Peyer's patch (tissue), 4 donors: ENCODE measurements around the gene ELF1. TPM values are rescaled to one million over a fixed set of nuclear protein-coding genes. Genes with fewer than 3 reads are reported as not detected.
"Not testable (repeated sequence)": the region's sequence is repeated elsewhere in the genome, so short reads cannot be mapped to it uniquely, and the experiment has no call there.

ENCODE experiments used
- DNase-seq, 3 donors: peaks; one replicate each; pipeline ENCODE4 v3.0.0-alpha.2; 2017 to 2019
- H3K27ac ChIP-seq, 4 donors: fragments of 200-600 bp; sonication (generic); one replicate each; pipeline ENCODE4 v1.5.1; 2016 to 2019
- H3K27me3 ChIP-seq, 2 donors: fragments of 200-600 bp; sonication (generic); one replicate each; pipeline ENCODE4 v1.5.1; 2019
- H3K36me3 ChIP-seq, 3 donors: fragments of 200-600 bp; sonication (generic); one replicate each; pipeline ENCODE4 v1.5.1; 2016 to 2019
- H3K4me1 ChIP-seq, 4 donors: fragments of 200-600 bp; sonication (generic); one replicate each; pipeline ENCODE4 v1.5.1; 2016 to 2019
- H3K4me3 ChIP-seq, 4 donors: fragments of 200-600 bp; sonication (generic); 1 replicate in 3 of 4; 2 replicates in 1 of 4; pipeline ENCODE4 v1.5.1; 2016 to 2019; ENCODE audit warnings: mild to moderate bottlenecking in 1 of 4
- H3K9me3 ChIP-seq, 4 donors: fragments of 200-600 bp; sonication (generic); one replicate each; pipeline ENCODE4 v1.5.1; 2016 to 2019; ENCODE audit warnings: mild to moderate bottlenecking in 1 of 4
- CTCF ChIP-seq, 6 experiments: fragments of 450-650 bp in 4 of 6; fragments of 200-600 bp in 2 of 6; sonication (generic) in 1 of 6; IDR thresholded peaks; one replicate each; pipeline ENCODE4 v1.5.1; 2017 to 2019; ENCODE audit warnings: antibody characterized with exemption in 6 of 6, mild to moderate bottlenecking in 3 of 6, moderate library complexity in 1 of 6
- POLR2A ChIP-seq, 2 donors: fragments of 450-650 bp; IDR thresholded peaks; one replicate each; pipeline ENCODE4 v1.5.1; 2017; ENCODE audit warnings: antibody characterized with exemption in 2 of 2, mild to moderate bottlenecking in 2 of 2, moderate library complexity in 2 of 2
- total RNA-seq, 4 donors: library from RNA; depleted of rRNA; stranded (reverse); fragments of >200 nt; gene quantifications; one replicate each; pipeline ENCODE4 v1.1.0, GENCODE V29; 2016

ELF1 gene
- total RNA-seq, 4 donors from 2014 or later, result 77.7 to 145 (median 106) TPM

- Histone ChIP-seq H3K27me3 (no peaks in the 10 kb centered on the region), H3K36me3 (no peaks in the 10 kb centered on the region), H3K4me3 (no peak overlapping the region), H3K9me3 (no peaks in the 10 kb centered on the region), H3K27ac (no peak overlapping the region), H3K4me1 (peaks cover 0 to 5% (median 0%) of the 10 kb centered on the region in 4 donors)
- no peak for TF ChIP-seq CTCF (IDR thresholded peaks at IDR 0.05)
- TF ChIP-seq POLR2A (IDR thresholded peaks at IDR 0.05), result no peak
- DNase-seq, result no peak
Measured at GRCh38 chr13:40911341-40911740, 107.8 kb downstream of the ELF1 start.

- no peak for DNase-seq
- no peaks in the 10 kb centered on the region for H3K9me3 ChIP-seq
- H3K27ac ChIP-seq, result no peak overlapping the region
- H3K4me1 ChIP-seq, result peaks cover 0 to 5% (median 0%) of the 10 kb centered on the region in 4 donors
- H3K36me3 ChIP-seq, result no peaks in the 10 kb centered on the region
- H3K4me3 ChIP-seq, result no peak overlapping the region
- TF ChIP-seq CTCF (IDR thresholded peaks at IDR 0.05) (no peak), POLR2A (IDR thresholded peaks at IDR 0.05) (no peak)
- H3K27me3 ChIP-seq, result no peaks in the 10 kb centered on the region
Measured at GRCh38 chr13:40910324-40911050, 108.6 kb downstream of the ELF1 start.

- H3K27ac ChIP-seq, DNase-seq: not testable (repeated sequence)
Measured at GRCh38 chr13:40909541-40910200, 109.4 kb downstream of the ELF1 start.

GRCh38 chr13:40908546-40908945, 110.6 kb downstream of the ELF1 start:
- H3K36me3 ChIP-seq, result no peaks in the 10 kb centered on the region
- H3K27me3 ChIP-seq, result no peaks in the 10 kb centered on the region
- H3K4me1 ChIP-seq, result no peaks in the 10 kb centered on the region
- no peak overlapping the region for H3K4me3 ChIP-seq
- TF ChIP-seq CTCF (IDR thresholded peaks at IDR 0.05), result no peak
- TF ChIP-seq POLR2A (IDR thresholded peaks at IDR 0.05), result no peak
- H3K9me3 ChIP-seq, result no peaks in the 10 kb centered on the region
- no peak for DNase-seq
- H3K27ac ChIP-seq, result no peak overlapping the region

More at GRCh38 chr13:40909541-40910200, 109.4 kb downstream of the ELF1 start:
- not testable (repeated sequence) for H3K36me3 ChIP-seq, H3K9me3 ChIP-seq, H3K4me1 ChIP-seq, H3K27me3 ChIP-seq, H3K4me3 ChIP-seq

GRCh38 chr13:40901032-40901431, 118.1 kb downstream of the ELF1 start:
- not testable (repeated sequence) for H3K36me3 ChIP-seq, H3K9me3 ChIP-seq, H3K27ac ChIP-seq, H3K4me1 ChIP-seq, H3K4me3 ChIP-seq, H3K27me3 ChIP-seq, DNase-seq

- not testable (repeated sequence) for H3K27ac ChIP-seq, H3K27me3 ChIP-seq, DNase-seq, H3K4me1 ChIP-seq, H3K9me3 ChIP-seq, H3K36me3 ChIP-seq, H3K4me3 ChIP-seq
Measured at GRCh38 chr13:40900568-40900967, 118.5 kb downstream of the ELF1 start.

GRCh38 chr13:40897053-40897452, 122.1 kb downstream of the ELF1 start:
- DNase-seq, result no peak

More at GRCh38 chr13:40897053-40897452, 122.1 kb downstream of the ELF1 start:
- no peak for TF ChIP-seq POLR2A (IDR thresholded peaks at IDR 0.05)
- no peak for TF ChIP-seq CTCF (IDR thresholded peaks at IDR 0.05)
- H3K27ac ChIP-seq, result no peak overlapping the region
- no peaks in the 10 kb centered on the region for H3K9me3 ChIP-seq
- H3K27me3 ChIP-seq, result no peaks in the 10 kb centered on the region
- no peak overlapping the region for H3K4me3 ChIP-seq
- H3K4me1 ChIP-seq, result peaks cover 0 to 4% (median 0%) of the 10 kb centered on the region in 4 donors
- no peaks in the 10 kb centered on the region for H3K36me3 ChIP-seq
